K562 (cell line): ENCODE data around the gene OPN1LW. TPM values are rescaled to one million over a fixed set of nuclear protein-coding genes. Genes with fewer than 3 reads are reported as not detected.

ENCODE experiments used
- ATAC-seq: fragments of 200-7000 bp; cut with Tn5 transposase; 3 replicates; pipeline ENCODE4 v1.9.1; 2020; ENCODE audit warnings: moderate library complexity
- BruUV-seq: library from RNA; stranded (reverse); fragments of 400-500 nt; replicated peaks from 2 replicates; lab custom pipeline; 2021; lab: Mats Ljungman, UMichigan
- CTCF ChIA-PET: fragments of 300-600 bp; formaldehyde crosslinking; extraction: SDS; loops from one replicate; lab custom pipeline; 2021; ENCODE audit warnings: low intra/inter-chr PET ratio; lab: Yijun Ruan, JAX
- POLR2A ChIA-PET: fragments of 300-600, 350-650 bp; sonication (Branson Sonifier 250); formaldehyde crosslinking; extraction: SDS; loops from one replicate; lab custom pipeline; 2021; ENCODE audit warnings: antibody characterized with exemption, inconsistent platforms; lab: Yijun Ruan, JAX
- DNase-seq, 4 experiments: peaks; one replicate each; pipeline versions ENCODE4 v3.0.0 to v3.0.0-alpha.2; 2011 to 2018; ENCODE audit warnings: low spot score in 3 of 4, mixed read lengths in 3 of 4; ENCODE audit errors: extremely low read depth in 1 of 4
- FAIRE-seq: peaks from 2 replicates; lab custom pipeline; 2011; peaks lifted over from hg19 to GRCh38; lab: Jason Lieb, UNC
- H2AFZ ChIP-seq: 2 replicates; pipeline ENCODE4 v1.6.0; 2011; ENCODE audit warnings: low read depth, low read length, control low read depth, inconsistent platforms
- H3K27ac ChIP-seq: fragments of 200-600 bp; 3 replicates; pipeline ENCODE4 v1.8.0; 2011; ENCODE audit warnings: low read depth, mild to moderate bottlenecking, control low read depth, inconsistent platforms, low read length, moderate library complexity, mixed read lengths; ENCODE audit errors: extremely low read depth
- H3K27me3 ChIP-seq, 2 experiments: fragments of 300-600 bp in 1 of 2; 2 replicates in 1 of 2; 3 replicates in 1 of 2; pipeline versions ENCODE4 v1.6.0 to v1.8.0; 2011; ENCODE audit warnings: inconsistent platforms in 2 of 2, low read length in 2 of 2, mild to moderate bottlenecking in 1 of 2, mixed read lengths in 1 of 2, moderate library complexity in 1 of 2; ENCODE audit not compliant: control insufficient read depth in 2 of 2, insufficient read depth in 2 of 2
- H3K36me3 ChIP-seq: fragments of 300-600 bp; 3 replicates; pipeline ENCODE4 v1.8.0; 2011; ENCODE audit warnings: mild to moderate bottlenecking, low read length, inconsistent platforms; ENCODE audit not compliant: control insufficient read depth, insufficient read depth
- H3K4me1 ChIP-seq, 2 experiments: fragments of 200-600 bp in 1 of 2; replicated peaks in 1 of 2; 2 replicates in 1 of 2; 3 replicates in 1 of 2; pipeline versions ENCODE4 v1.5.1 to v1.8.0; 2011; ENCODE audit warnings: inconsistent platforms in 2 of 2, low read length in 2 of 2, mild to moderate bottlenecking in 1 of 2, mixed read lengths in 1 of 2, moderate library complexity in 1 of 2; ENCODE audit not compliant: control insufficient read depth in 2 of 2, insufficient read depth in 2 of 2
- H3K4me2 ChIP-seq: 2 replicates; pipeline ENCODE4 v1.6.1; 2011; ENCODE audit warnings: low read length, control low read depth, inconsistent platforms, mixed read lengths; ENCODE audit not compliant: insufficient read depth
- H3K4me3 ChIP-seq: fragments of 200-600 bp; sonication (generic), shearing (Covaris generic); 2 replicates; pipeline ENCODE4 v1.5.1; 2016; ENCODE audit warnings: control low read depth, inconsistent platforms
- H3K79me2 ChIP-seq: fragments of 200-600 bp; 3 replicates; pipeline ENCODE4 v1.8.0; 2011; ENCODE audit warnings: low read length, inconsistent platforms; ENCODE audit not compliant: control insufficient read depth, insufficient read depth
- H3K9ac ChIP-seq, 2 experiments: 2 replicates each; pipeline versions ENCODE4 v1.6.0 to v1.6.1; 2011; ENCODE audit warnings: low read depth in 2 of 2, low read length in 2 of 2, control low read depth in 1 of 2, inconsistent platforms in 1 of 2, mild to moderate bottlenecking in 1 of 2, mixed read lengths in 1 of 2; ENCODE audit not compliant: insufficient read depth in 1 of 2
- H3K9me1 ChIP-seq: one replicate; pipeline ENCODE4 v1.6.0; 2011; ENCODE audit warnings: inconsistent platforms, mild to moderate bottlenecking, low read length, moderate library complexity; ENCODE audit not compliant: control insufficient read depth, insufficient read depth
- H3K9me3 ChIP-seq: replicated peaks from 2 replicates; pipeline ENCODE4 v1.5.1; 2011; ENCODE audit warnings: low read depth, low read length, inconsistent platforms; ENCODE audit not compliant: control insufficient read depth, insufficient read depth
- H4K20me1 ChIP-seq: replicated peaks from 2 replicates; pipeline ENCODE4 v1.6.1; 2011; ENCODE audit warnings: low read length, inconsistent platforms, mixed read lengths; ENCODE audit not compliant: control insufficient read depth, insufficient read depth
- ADNP ChIP-seq: fragments of 200-800 bp; sonication (Bioruptor generic); IDR thresholded peaks from 2 replicates; pipeline ENCODE4 v1.6.1; 2016; ENCODE audit warnings: missing genetic modification characterization, missing compliant biosample characterization
- FIP1L1 ChIP-seq: fragments of 200-400 bp; formaldehyde crosslinking; IDR thresholded peaks from 2 replicates; pipeline ENCODE4 v1.6.1; 2018; ENCODE audit warnings: mild to moderate bottlenecking, low read depth, low read length; ENCODE audit not compliant: poor library complexity, severe bottlenecking
- KDM5B ChIP-seq: fragments of 200-600 bp; sonication (generic); IDR thresholded peaks from 2 replicates; pipeline ENCODE4 v1.6.1; 2012; ENCODE audit warnings: low read depth, mild to moderate bottlenecking, moderate library complexity, low read length, control low read depth, inconsistent platforms; ENCODE audit not compliant: insufficient replicate concordance
- MAFF ChIP-seq: IDR thresholded peaks from 2 replicates; pipeline ENCODE4 v1.6.1; 2012; ENCODE audit warnings: low read length, improper control_type of control experiment
- MCM7 ChIP-seq, 2 experiments: fragments of 450-650 bp; IDR thresholded peaks; 2 replicates each; pipeline ENCODE4 v1.6.1; 2016 to 2018
- MTA1 ChIP-seq: fragments of 450-650 bp; IDR thresholded peaks from 2 replicates; pipeline ENCODE4 v1.6.1; 2017; ENCODE audit warnings: borderline replicate concordance
- SMAD3 ChIP-seq: fragments of 450-650 bp; formaldehyde crosslinking; conservative IDR thresholded peaks from 2 replicates; pipeline ENCODE4 v1.4.0; 2020; ENCODE audit warnings: mild to moderate bottlenecking
- XRCC3 ChIP-seq: fragments of 450-650 bp; IDR thresholded peaks from 2 replicates; pipeline ENCODE4 v1.6.1; 2017; ENCODE audit warnings: mild to moderate bottlenecking, moderate library complexity
- ZFP36 ChIP-seq: fragments of 150-350 bp; IDR thresholded peaks from 2 replicates; pipeline ENCODE4 v1.6.1; 2018; ENCODE audit warnings: low read length, low read depth; ENCODE audit not compliant: partially characterized antibody
- ZNF3 ChIP-seq: fragments of 250-450 bp; sonication (Bioruptor Pico); IDR thresholded peaks from 2 replicates; pipeline ENCODE4 v1.5.0; 2021; ENCODE audit warnings: mild to moderate bottlenecking, moderate library complexity
- ZNF785 ChIP-seq: fragments of 250-450 bp; sonication (Bioruptor Pico); IDR thresholded peaks from 2 replicates; pipeline ENCODE4 v1.4.0; 2020; ENCODE audit warnings: mild to moderate bottlenecking
- WGBS: fragments of 100-300 bp; shearing (Covaris generic); methylation state at CpG from one replicate; pipeline ENCODE4 v1.1.6; 2016; ENCODE audit warnings: low coverage, mixed read lengths; ENCODE audit not compliant: insufficient coverage; ENCODE audit errors: missing lambda C conversion rate; 5-methylcytosine and 5-hydroxymethylcytosine counted together
- in situ Hi-C: fragments of 300-500 bp; cut with MboI; formaldehyde crosslinking; loops from 4 replicates; pipeline ENCODE4 v1.15.0; 2018; ENCODE audit warnings: inconsistent platforms, mixed read lengths
- intact Hi-C: fragments of 100-400 bp; cut with micrococcal nuclease; formaldehyde crosslinking; loops from 2 replicates; pipeline ENCODE4 v1.14.2; 2022
- polyA plus RNA-seq, 8 experiments: library from polyadenylated mRNA; depleted of rRNA in 4 of 8; stranded (reverse) in 5 of 8; unstranded in 3 of 8; fragments of >200 nt; fragmentation: Nextera tagmentation in 2 of 8; fragmentation: Illumina TruSeq in 1 of 8; extraction: Ambion mirVana in 2 of 8; extraction: Trizol in 1 of 8; gene quantifications; 2 replicates each; pipeline versions ENCODE4 v1.2.1 to v1.2.3, GENCODE V29; 2011 to 2014; ENCODE audit warnings: inconsistent platforms in 1 of 8, missing spikeins in 1 of 8
- total RNA-seq, 7 experiments: library from RNA; depleted of rRNA in 6 of 7; stranded (reverse); fragments of >200 nt in 6 of 7; fragmentation: Illumina TruSeq in 2 of 7; extraction: Trizol in 2 of 7; gene quantifications; 2 replicates each; pipeline versions ENCODE4 v1.2.1 to v1.2.3, GENCODE V29; 2011 to 2021; ENCODE audit warnings: low replicate concordance in 1 of 7
- TF ChIP-seq, protein P1 (sequence below): fragments of 250-450 bp; sonication (Bioruptor Pico); IDR thresholded peaks from 2 replicates; pipeline ENCODE4 v1.8.0; 2022; ENCODE audit warnings: moderate library complexity, mild to moderate bottlenecking, inconsistent platforms

OPN1LW gene
- total and polyA plus RNA-seq, 9 of the 15 experiments (the other 6 are each of a cell fraction or from before 2014, with no cell fraction given): 0.04 TPM; not detected in 8

- H3K27me3 ChIP-seq: no peaks in the 10 kb centered on the region
- H3K36me3 ChIP-seq: no peaks in the 10 kb centered on the region
- WGBS: 76% methylated on average over 5 of the region's 12 CpGs
- no peaks in the 10 kb centered on the region for H3K9me3 ChIP-seq
- H4K20me1 ChIP-seq: no peaks in the 10 kb centered on the region
- no peak overlapping the region for H3K4me2 ChIP-seq
- DNase-seq: no peak
- peaks cover 0 to 12% of the 10 kb centered on the region in 2 experiments; a peak in 3 of 5 replicates for H3K4me1 ChIP-seq
- ChIA-PET CTCF (no interaction called here), POLR2A (no interaction called here)
- intact Hi-C loops: no loop called here
- no peak for FAIRE-seq
- H2AFZ ChIP-seq: no peak overlapping the region
- no peaks in the 10 kb centered on the region for H3K9me1 ChIP-seq
- in situ Hi-C loops: loop anchor here (10.0 kb wide), 1 partner anchor 85 kb away; no protein-coding TSS in a partner anchor
- no peak for ATAC-seq
- BruUV-seq: no TSS peak
- H3K79me2 ChIP-seq: no peaks in the 10 kb centered on the region
- TF ChIP-seq SMAD3 (CRISPR knock-in tag): no peak
- TF ChIP-seq KDM5B: no peak
- TF ChIP-seq FIP1L1: no peak
- TF ChIP-seq MCM7 (IDR thresholded peaks at IDR 0.05): no peak
- TF ChIP-seq ZNF785: no peak
- no peak for TF ChIP-seq ZFP36
- TF ChIP-seq MTA1: no peak
- no peak for TF ChIP-seq XRCC3
- TF ChIP-seq ADNP (tag): no peak
- no peak for TF ChIP-seq ZNF3 (CRISPR knock-in tag)
- TF ChIP-seq, protein P1, sequence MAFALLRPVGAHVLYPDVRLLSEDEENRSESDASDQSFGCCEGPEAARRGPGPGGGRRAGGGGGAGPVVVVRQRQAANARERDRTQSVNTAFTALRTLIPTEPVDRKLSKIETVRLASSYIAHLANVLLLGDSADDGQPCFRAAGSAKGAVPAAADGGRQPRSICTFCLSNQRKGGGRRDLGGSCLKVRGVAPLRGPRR (CRISPR knock-in tag): no peak
- TF ChIP-seq MAFF: no peak
- no peak overlapping the region for H3K4me3 ChIP-seq
- no peak overlapping the region for H3K9ac ChIP-seq
- H3K27ac ChIP-seq: no peak overlapping the region
These were observed 3.8 kb upstream of the OPN1LW start for GRCh38 chrX:154140206-154140605.
